Measurements from ENCODE around the gene FJX1. TPM values are rescaled to one million over a fixed set of nuclear protein-coding genes. Genes with fewer than 3 reads are reported as not detected.
"Not testable (repeated sequence)": the region's sequence is repeated elsewhere in the genome, so short reads cannot be mapped to it uniquely, and the experiment has no call there.

The FJX1 gene
- total RNA-seq, 1 donor from 2014 or later = 36.1 TPM

- Histone ChIP-seq H3K4me3 (ENCODE audit: low read depth, low read length) (no peak overlapping the region), H3K36me3 (ENCODE audit: control insufficient read depth, insufficient read depth, low read length) (no peaks in the 10 kb centered on the region), H3K27me3 (ENCODE audit: control insufficient read depth, insufficient read depth, low read length) (no peaks in the 10 kb centered on the region)
- no peak for DNase-seq (ENCODE audit: low read depth)
- no peak for TF ChIP-seq CTCF (IDR thresholded peaks at IDR 0.05; ENCODE audit: insufficient read depth, low read length, poor library complexity, severe bottlenecking)
These were observed 31.7 kb downstream of the FJX1 start for GRCh38 chr11:35650006-35650405.

- Histone ChIP-seq H3K36me3 (ENCODE audit: control insufficient read depth, insufficient read depth, low read length) (no peaks in the 10 kb centered on the region), H3K27me3 (ENCODE audit: control insufficient read depth, insufficient read depth, low read length) (no peaks in the 10 kb centered on the region), H3K4me3 (ENCODE audit: low read depth, low read length) (no peak overlapping the region)
- no peak for TF ChIP-seq CTCF (IDR thresholded peaks at IDR 0.05; ENCODE audit: insufficient read depth, low read length, poor library complexity, severe bottlenecking)
- DNase-seq (ENCODE audit: low read depth) = no peak
These were observed 32.2 kb downstream of the FJX1 start for GRCh38 chr11:35650467-35650866.

- Histone ChIP-seq H3K27me3 (ENCODE audit: control insufficient read depth, insufficient read depth, low read length) (no peaks in the 10 kb centered on the region), H3K4me3 (ENCODE audit: low read depth, low read length) (no peak overlapping the region), H3K36me3 (ENCODE audit: control insufficient read depth, insufficient read depth, low read length) (no peaks in the 10 kb centered on the region)
- DNase-seq (ENCODE audit: low read depth) = no peak
- no peak for TF ChIP-seq CTCF (IDR thresholded peaks at IDR 0.05; ENCODE audit: insufficient read depth, low read length, poor library complexity, severe bottlenecking)
These were observed 33.0 kb downstream of the FJX1 start for GRCh38 chr11:35651263-35651662.

- H3K36me3 ChIP-seq (ENCODE audit: control insufficient read depth, insufficient read depth, low read length); DNase-seq (ENCODE audit: low read depth); H3K27me3 ChIP-seq (ENCODE audit: control insufficient read depth, insufficient read depth, low read length); H3K4me3 ChIP-seq (ENCODE audit: low read depth, low read length): not testable (repeated sequence)
These were observed 34.5 kb downstream of the FJX1 start for GRCh38 chr11:35652786-35653185.

- no peak for DNase-seq (ENCODE audit: low read depth)
- Histone ChIP-seq H3K4me3 (ENCODE audit: low read depth, low read length) (no peak overlapping the region), H3K27me3 (ENCODE audit: control insufficient read depth, insufficient read depth, low read length) (no peaks in the 10 kb centered on the region), H3K36me3 (ENCODE audit: control insufficient read depth, insufficient read depth, low read length) (no peaks in the 10 kb centered on the region)
- no peak for TF ChIP-seq CTCF (IDR thresholded peaks at IDR 0.05; ENCODE audit: insufficient read depth, low read length, poor library complexity, severe bottlenecking)
These were observed 36.5 kb downstream of the FJX1 start for GRCh38 chr11:35654711-35655110.

GRCh38 chr11:35655254-35655653, 37.0 kb downstream of the FJX1 start:
- TF ChIP-seq CTCF (IDR thresholded peaks at IDR 0.05; ENCODE audit: insufficient read depth, low read length, poor library complexity, severe bottlenecking) = no peak
- H3K27me3 ChIP-seq (ENCODE audit: control insufficient read depth, insufficient read depth, low read length) = no peaks in the 10 kb centered on the region
- no peak for DNase-seq (ENCODE audit: low read depth)
- H3K4me3 ChIP-seq (ENCODE audit: low read depth, low read length) = no peak overlapping the region
- no peaks in the 10 kb centered on the region for H3K36me3 ChIP-seq (ENCODE audit: control insufficient read depth, insufficient read depth, low read length)

Data from kidney epithelial cell (primary cell).